GM12878 (cell line): ENCODE results near the gene PRB3. TPM values are rescaled to one million over a fixed set of nuclear protein-coding genes. Genes with fewer than 3 reads are reported as not detected.

Experiments
- ATAC-seq: fragments of 200-7000 bp; cut with Tn5 transposase; 3 replicates; pipeline ENCODE4 v1.9.1; 2020; ENCODE audit warnings: mild to moderate bottlenecking, moderate library complexity
- BruUV-seq: library from RNA; stranded (reverse); fragments of 400-500 nt; replicated peaks from 2 replicates; lab custom pipeline; 2021; lab: Mats Ljungman, UMichigan
- CTCF ChIA-PET: fragments of 300-600 bp; sonication (Branson Sonifier 250); formaldehyde crosslinking; extraction: SDS; loops from one replicate; lab custom pipeline; 2021; ENCODE audit warnings: inconsistent platforms; lab: Yijun Ruan, JAX
- POLR2A ChIA-PET: fragments of 350-600 bp; formaldehyde crosslinking; extraction: SDS; loops from one replicate; lab custom pipeline; 2021; ENCODE audit warnings: inconsistent platforms; lab: Charles Lee
- RAD21 ChIA-PET: fragments of 300-600 bp; sonication (Branson Sonifier 250); formaldehyde crosslinking; loops from one replicate; lab custom pipeline; 2023; ENCODE audit warnings: antibody characterized with exemption; ENCODE audit not compliant: unreplicated experiment; lab: Charles Lee
- SMC1A ChIA-PET: fragments of 300-600 bp; sonication (Branson Sonifier 250); formaldehyde crosslinking; loops from one replicate; lab custom pipeline; 2023; ENCODE audit not compliant: unreplicated experiment, uncharacterized antibody; lab: Charles Lee
- DNase-seq: peaks from one replicate; pipeline ENCODE4 v3.0.0-alpha.2; 2011; ENCODE audit warnings: low read depth, low spot score
- FAIRE-seq: peaks from 3 replicates; lab custom pipeline; 2011; peaks lifted over from hg19 to GRCh38; lab: Jason Lieb, UNC
- H2AFZ ChIP-seq: 2 replicates; pipeline ENCODE4 v1.6.0; 2011; ENCODE audit warnings: low read depth, low read length, control low read depth; ENCODE audit not compliant: control insufficient read depth
- H3K27ac ChIP-seq: 2 replicates; pipeline ENCODE4 v1.5.1; 2011; ENCODE audit warnings: control low read depth; ENCODE audit not compliant: control insufficient read depth, insufficient read depth
- H3K27me3 ChIP-seq, 2 experiments: replicated peaks in 1 of 2; 2 replicates each; pipeline versions ENCODE4 v1.6.0 to v1.6.1; 2011; ENCODE audit warnings: low read length in 1 of 2; ENCODE audit not compliant: control insufficient read depth in 2 of 2, insufficient read depth in 2 of 2
- H3K36me3 ChIP-seq, 2 experiments: 2 replicates each; pipeline ENCODE4 v1.5.1; 2011; ENCODE audit warnings: low read length in 1 of 2; ENCODE audit not compliant: control insufficient read depth in 2 of 2, insufficient read depth in 2 of 2
- H3K4me1 ChIP-seq: 2 replicates; pipeline ENCODE4 v1.6.1; 2011; ENCODE audit warnings: mild to moderate bottlenecking, low read length, moderate library complexity, mixed read lengths; ENCODE audit not compliant: control insufficient read depth, insufficient read depth
- H3K4me2 ChIP-seq: 2 replicates; pipeline ENCODE4 v1.6.0; 2011; ENCODE audit warnings: control low read depth; ENCODE audit not compliant: control insufficient read depth, insufficient read depth
- H3K4me3 ChIP-seq: fragments of 200-600 bp; sonication (generic); 2 replicates; pipeline ENCODE4 v1.5.1; 2016
- H3K79me2 ChIP-seq: 2 replicates; pipeline ENCODE4 v1.6.0; 2011; ENCODE audit warnings: low read length; ENCODE audit not compliant: control insufficient read depth, insufficient read depth
- H3K9ac ChIP-seq: 2 replicates; pipeline ENCODE4 v1.8.0; 2011; ENCODE audit warnings: low read length, control low read depth, mixed read lengths; ENCODE audit not compliant: control insufficient read depth, insufficient read depth
- H3K9me3 ChIP-seq: replicated peaks from 3 replicates; pipeline ENCODE4 v1.5.1; 2011; ENCODE audit warnings: mild to moderate bottlenecking, low read length; ENCODE audit not compliant: control insufficient read depth, insufficient read depth
- H4K20me1 ChIP-seq: 2 replicates; pipeline ENCODE4 v1.6.0; 2011; ENCODE audit not compliant: control insufficient read depth, insufficient read depth
- HDAC6 ChIP-seq: fragments of 200-600 bp; sonication (generic); IDR thresholded peaks from one replicate; pipeline ENCODE4 v1.8.0; 2017; ENCODE audit warnings: antibody characterized with exemption; ENCODE audit not compliant: unreplicated experiment
- MYC ChIP-seq: IDR thresholded peaks from 2 replicates; pipeline ENCODE4 v1.6.1; 2011; ENCODE audit warnings: mild to moderate bottlenecking, low read length, moderate library complexity, inconsistent platforms; ENCODE audit not compliant: insufficient read depth, insufficient replicate concordance, insufficient read length, severe bottlenecking
- NFIC ChIP-seq: IDR thresholded peaks from 2 replicates; pipeline ENCODE4 v1.6.1; 2012; ENCODE audit warnings: low read depth, mild to moderate bottlenecking, inconsistent platforms, low read length, moderate library complexity
- RB1 ChIP-seq: fragments of 450-650 bp; formaldehyde crosslinking; IDR thresholded peaks from 2 replicates; pipeline ENCODE4 v1.6.1; 2017; ENCODE audit warnings: mild to moderate bottlenecking, borderline replicate concordance
- SMAD1 ChIP-seq: fragments of 450-650 bp; IDR thresholded peaks from 2 replicates; pipeline ENCODE4 v1.6.1; 2018; ENCODE audit warnings: mild to moderate bottlenecking, low read depth; ENCODE audit not compliant: partially characterized antibody
- SP1 ChIP-seq: IDR thresholded peaks from one replicate; pipeline ENCODE4 v1.6.1; 2011; ENCODE audit warnings: low read depth, low read length
- ZBTB11 ChIP-seq: fragments of 450-650 bp; formaldehyde crosslinking; IDR thresholded peaks from 2 replicates; pipeline ENCODE4 v1.5.0; 2022; ENCODE audit warnings: mild to moderate bottlenecking, missing genetic modification characterization
- ZSCAN29 ChIP-seq: fragments of 450-650 bp; IDR thresholded peaks from 2 replicates; pipeline ENCODE4 v1.6.1; 2017; ENCODE audit warnings: mild to moderate bottlenecking, moderate library complexity
- ZZZ3 ChIP-seq: IDR thresholded peaks from 2 replicates; pipeline ENCODE4 v1.6.1; 2011; ENCODE audit warnings: low read depth; ENCODE audit not compliant: control insufficient read depth, insufficient read length
- WGBS: methylation state at CpG from one replicate; pipeline ENCODE4 v1.1.6; 2016; ENCODE audit warnings: low lambda C conversion rate; ENCODE audit not compliant: insufficient replicate concordance, insufficient coverage; ENCODE audit errors: missing lambda C conversion rate; 5-methylcytosine and 5-hydroxymethylcytosine counted together
- in situ Hi-C: fragments of 300-500 bp; cut with MboI; formaldehyde crosslinking; loops from 9 replicates; pipeline ENCODE4 v1.14.3; 2018; ENCODE audit warnings: mixed read lengths
- intact Hi-C: fragments of 100-400 bp; cut with micrococcal nuclease; formaldehyde crosslinking; loops from one replicate; pipeline ENCODE4 v1.14.2; 2022; ENCODE audit not compliant: unreplicated experiment
- polyA plus RNA-seq, 11 experiments: library from polyadenylated mRNA; depleted of rRNA in 4 of 11; unstranded in 6 of 11; stranded (reverse) in 5 of 11; fragments of >200 nt; fragmentation: Nextera tagmentation in 4 of 11; fragmentation: Illumina TruSeq in 1 of 11; extraction: Ambion mirVana in 4 of 11; extraction: Trizol in 1 of 11; gene quantifications; 1 replicate in 1 of 11; 2 replicates in 10 of 11; pipeline versions ENCODE4 v1.2.1 to v1.2.3, GENCODE V29; 2011 to 2016; ENCODE audit warnings: inconsistent platforms in 2 of 11, missing spikeins in 2 of 11, low read depth in 1 of 11
- total RNA-seq, 4 experiments: library from RNA; depleted of rRNA in 3 of 4; stranded (reverse); fragments of >200 nt in 3 of 4; fragmentation: Illumina TruSeq in 1 of 4; extraction: Trizol in 1 of 4; gene quantifications; 2 replicates each; pipeline versions ENCODE4 v1.2.1 to v1.2.3, GENCODE V29; 2013 to 2021
- TF ChIP-seq, protein P1 (sequence below): fragments of 450-650 bp; IDR thresholded peaks from 2 replicates; pipeline ENCODE4 v1.6.1; 2017; ENCODE audit warnings: mild to moderate bottlenecking, low read depth, inconsistent platforms; ENCODE audit not compliant: poor library complexity, severe bottlenecking

Gene PRB3
- total and polyA plus RNA-seq, 10 of the 15 experiments (the other 5 are each of a cell fraction or from before 2014, with no cell fraction given): not detected

GRCh38 chr12:11307143-11307542 is 37.6 kb upstream of the PRB3 start:
- Histone ChIP-seq H2AFZ (no peak overlapping the region), H3K4me1 (no peaks in the 10 kb centered on the region), H3K36me3 (no peaks in the 10 kb centered on the region), H3K4me3 (no peak overlapping the region), H3K4me2 (no peak overlapping the region), H3K27ac (no peak overlapping the region), H3K79me2 (no peaks in the 10 kb centered on the region), H3K27me3 (no peaks in the 10 kb centered on the region), H3K9ac (no peak overlapping the region), H3K9me3 (no peaks in the 10 kb centered on the region), H4K20me1 (no peaks in the 10 kb centered on the region)
- no peak for FAIRE-seq
- ChIA-PET CTCF (no interaction called here), POLR2A (no interaction called here), RAD21 (no interaction called here), SMC1A (no interaction called here)
- in situ Hi-C loops: no loop called here
- no peak for DNase-seq
- TF ChIP-seq ZSCAN29: no peak
- TF ChIP-seq, protein P1, sequence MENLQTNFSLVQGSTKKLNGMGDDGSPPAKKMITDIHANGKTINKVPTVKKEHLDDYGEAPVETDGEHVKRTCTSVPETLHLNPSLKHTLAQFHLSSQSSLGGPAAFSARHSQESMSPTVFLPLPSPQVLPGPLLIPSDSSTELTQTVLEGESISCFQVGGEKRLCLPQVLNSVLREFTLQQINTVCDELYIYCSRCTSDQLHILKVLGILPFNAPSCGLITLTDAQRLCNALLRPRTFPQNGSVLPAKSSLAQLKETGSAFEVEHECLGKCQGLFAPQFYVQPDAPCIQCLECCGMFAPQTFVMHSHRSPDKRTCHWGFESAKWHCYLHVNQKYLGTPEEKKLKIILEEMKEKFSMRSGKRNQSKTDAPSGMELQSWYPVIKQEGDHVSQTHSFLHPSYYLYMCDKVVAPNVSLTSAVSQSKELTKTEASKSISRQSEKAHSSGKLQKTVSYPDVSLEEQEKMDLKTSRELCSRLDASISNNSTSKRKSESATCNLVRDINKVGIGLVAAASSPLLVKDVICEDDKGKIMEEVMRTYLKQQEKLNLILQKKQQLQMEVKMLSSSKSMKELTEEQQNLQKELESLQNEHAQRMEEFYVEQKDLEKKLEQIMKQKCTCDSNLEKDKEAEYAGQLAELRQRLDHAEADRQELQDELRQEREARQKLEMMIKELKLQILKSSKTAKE: no peak
- BruUV-seq: no TSS peak
- WGBS: 50% methylated on average over 2 of the region's 2 CpGs
- intact Hi-C loops: no loop called here
- ATAC-seq: no peak

- Histone ChIP-seq H3K79me2 (no peaks in the 10 kb centered on the region), H3K27ac (no peak overlapping the region), H3K4me3 (no peak overlapping the region), H2AFZ (no peak overlapping the region), H3K4me1 (no peaks in the 10 kb centered on the region), H3K9ac (no peak overlapping the region), H4K20me1 (no peaks in the 10 kb centered on the region), H3K27me3 (no peaks in the 10 kb centered on the region; a peak in 1 of 4 replicates), H3K4me2 (no peak overlapping the region), H3K9me3 (no peaks in the 10 kb centered on the region), H3K36me3 (no peaks in the 10 kb centered on the region)
- 43% methylated on average over 3 of the region's 3 CpGs for WGBS
- no peak for ATAC-seq
- no peak for TF ChIP-seq NFIC
- no peak for TF ChIP-seq ZSCAN29
- no peak for TF ChIP-seq SP1
- TF ChIP-seq ZBTB11 (CRISPR knock-in tag): no peak
- TF ChIP-seq SMAD1: no peak
- no peak for TF ChIP-seq HDAC6
- TF ChIP-seq RB1: no peak
- TF ChIP-seq ZZZ3: no peak
- no peak for TF ChIP-seq MYC
- in situ Hi-C loops: no loop called here
- ChIA-PET POLR2A (no interaction called here), RAD21 (no interaction called here), SMC1A (no interaction called here), CTCF (no interaction called here)
- FAIRE-seq: no peak
- intact Hi-C loops: no loop called here
- DNase-seq: no peak
- BruUV-seq: no TSS peak
Measured at GRCh38 chr12:11273449-11273848, 3.9 kb upstream of the PRB3 start.
